ENCODE data around the gene C19orf44.
"Not testable (repeated sequence)": the region's sequence is repeated elsewhere in the genome, so short reads cannot be mapped to it uniquely, and the experiment has no call there.

Gene C19orf44

GRCh38 chr19:16532440-16533234 is 36.4 kb downstream of the C19orf44 start:
- no peak for DNase-seq (ENCODE audit: low read depth in 2 of 2, low spot score in 1 of 2)

DNA sequence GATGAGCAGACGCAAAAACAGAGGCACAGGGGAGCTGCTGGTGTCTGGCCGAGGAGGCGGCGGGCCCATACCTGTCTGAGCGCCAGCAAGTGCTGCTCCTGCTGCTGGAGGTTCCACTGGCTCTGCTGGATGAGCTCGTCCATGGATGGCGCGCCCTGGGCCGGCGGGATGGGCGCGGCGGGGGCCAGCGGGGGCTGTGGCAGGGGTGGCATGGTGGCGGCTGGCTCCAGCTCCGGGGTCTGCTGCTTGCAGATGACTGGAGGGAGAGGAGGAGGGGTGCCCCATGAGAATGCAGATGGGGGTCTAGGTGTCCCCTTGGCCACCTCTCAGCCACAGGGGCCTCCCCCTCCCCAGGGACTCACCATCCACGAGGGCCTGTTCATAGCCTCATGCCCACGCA is 39.2 kb downstream of the C19orf44 start:
- no peak for DNase-seq (ENCODE audit: low read depth in 2 of 2, low spot score in 1 of 2)

- DNase-seq (ENCODE audit: low read depth in 2 of 2, low spot score in 1 of 2), result no peak
These were observed 39.9 kb downstream of the C19orf44 start for GRCh38 chr19:16536130-16536529.

- no peak for DNase-seq (ENCODE audit: low read depth in 2 of 2, low spot score in 1 of 2)
These were observed 40.9 kb downstream of the C19orf44 start for GRCh38 chr19:16537111-16537510.

- no peak for DNase-seq (ENCODE audit: low read depth in 2 of 2, low spot score in 1 of 2)
These were observed 44.8 kb downstream of the C19orf44 start for GRCh38 chr19:16540948-16541347.

DNA sequence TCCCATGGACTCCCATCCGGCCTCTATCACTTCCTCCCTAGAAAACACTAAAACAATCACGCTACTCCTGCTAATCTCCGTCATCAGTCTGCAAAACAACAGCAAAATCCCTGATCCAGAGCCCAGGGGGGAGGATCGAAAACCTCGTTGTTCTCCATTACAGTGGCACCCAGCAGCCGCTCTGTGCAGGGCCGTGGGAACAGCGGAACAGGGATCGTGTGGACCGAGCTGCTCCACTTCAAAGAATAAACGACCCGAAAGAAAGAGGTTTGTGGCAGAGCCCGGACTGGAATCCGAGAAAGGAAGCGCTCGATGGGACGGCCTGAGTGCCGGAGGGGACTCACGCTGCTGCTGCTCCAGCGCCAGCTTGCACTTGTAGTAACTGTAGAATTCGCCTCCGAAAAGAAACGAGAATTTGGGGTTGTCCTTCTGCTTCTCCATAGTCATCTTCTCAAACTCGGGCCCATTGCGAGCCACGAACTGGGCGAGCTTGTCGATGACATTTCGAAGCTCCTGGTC is 45.4 kb downstream of the C19orf44 start:
- no peak for DNase-seq (ENCODE audit: low read depth in 2 of 2, low spot score in 1 of 2)

GRCh38 chr19:16542045-16542909 is 46.1 kb downstream of the C19orf44 start, which contains the start of gene CHERP:
TSS of gene CHERP (minus strand) at chr19:16542437. CDS start at chr19:16542378, 59 bp downstream.
- DNase-seq (ENCODE audit: low read depth in 2 of 2, low spot score in 1 of 2), result peak; percentile 88 to 91

- DNase-seq (ENCODE audit: low read depth in 2 of 2, low spot score in 1 of 2), result no peak
These were observed 46.8 kb downstream of the C19orf44 start for GRCh38 chr19:16542910-16543472.

DNA sequence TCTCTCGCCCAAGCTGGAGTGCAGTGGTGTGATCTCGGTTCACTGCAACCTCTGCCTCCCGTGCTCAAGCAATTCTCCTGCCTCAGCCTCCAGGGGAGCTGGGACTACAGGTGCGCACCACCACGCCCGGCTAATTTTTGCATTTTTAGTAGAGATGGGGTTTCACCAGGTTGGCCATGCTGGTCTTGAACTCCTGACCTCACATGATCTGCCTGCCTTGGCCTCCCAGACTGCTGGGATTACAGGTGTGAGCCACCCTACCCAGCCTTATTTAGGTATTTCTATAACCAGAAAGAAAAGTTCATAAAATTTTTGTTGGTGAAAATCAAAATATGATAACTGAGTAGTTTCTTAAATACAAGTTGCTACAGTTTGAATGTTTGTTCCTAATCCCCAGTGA is 47.5 kb downstream of the C19orf44 start:
- not testable (repeated sequence) for DNase-seq (ENCODE audit: low read depth in 2 of 2, low spot score in 1 of 2)

DNA sequence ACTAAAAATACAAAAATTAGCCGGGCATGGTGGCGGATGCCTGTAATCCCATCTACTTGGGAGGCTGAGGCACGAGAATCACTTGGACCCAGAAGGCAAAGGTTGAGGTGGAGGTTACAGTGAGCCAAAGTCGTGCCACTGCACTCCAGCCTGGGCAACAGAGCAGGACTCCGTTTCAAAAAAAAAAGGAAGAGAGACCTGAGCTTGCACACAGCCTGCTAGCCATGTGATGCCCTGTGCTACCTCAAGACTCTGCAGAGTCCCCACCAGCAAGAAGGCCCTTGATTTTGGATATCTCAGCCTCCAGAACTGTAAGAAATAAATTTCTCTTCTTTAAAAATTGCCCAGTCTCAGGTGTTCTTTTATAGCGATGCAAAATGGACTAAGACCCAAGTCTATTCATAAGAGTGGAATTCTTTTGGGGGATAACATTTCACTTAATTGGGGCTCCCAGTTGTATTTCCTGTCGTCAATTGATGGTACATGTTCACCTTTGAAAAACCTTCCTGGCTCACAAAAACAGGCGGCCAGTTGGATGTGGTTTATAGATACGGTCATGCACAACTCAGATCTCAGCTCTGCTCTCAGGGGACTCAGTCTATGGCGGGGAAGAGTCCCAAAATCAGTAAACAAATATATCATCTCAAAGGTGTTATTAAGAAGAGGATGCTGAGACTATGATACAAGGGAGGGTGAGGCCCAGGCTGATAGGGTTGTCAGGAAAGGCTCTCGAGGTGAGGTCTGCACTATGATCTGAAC is 48.5 kb downstream of the C19orf44 start:
- no peak for DNase-seq (ENCODE audit: low read depth in 2 of 2, low spot score in 1 of 2)

- no peak for DNase-seq (ENCODE audit: low read depth in 2 of 2, low spot score in 1 of 2)
These were observed 52.8 kb downstream of the C19orf44 start for GRCh38 chr19:16548956-16549355.

DNA sequence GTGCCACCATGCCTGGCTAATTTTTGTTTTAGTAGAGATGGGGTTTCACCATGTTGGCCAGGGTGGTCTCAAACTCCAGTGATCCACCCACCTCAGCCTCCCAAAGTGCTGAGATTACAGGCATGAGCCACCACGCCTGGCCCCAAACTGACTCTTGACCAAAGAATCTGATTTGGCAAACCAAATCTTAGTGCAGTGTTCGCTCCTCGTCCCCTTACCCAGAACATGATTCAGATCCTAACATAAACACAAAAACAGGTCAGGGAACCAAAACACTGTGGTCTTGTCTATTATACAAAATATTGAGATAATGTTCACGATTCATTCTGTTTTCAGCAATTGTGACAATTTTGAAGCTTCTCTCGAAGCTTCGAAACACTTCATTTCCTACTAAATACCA is 55.7 kb downstream of the C19orf44 start:
- not testable (repeated sequence) for DNase-seq (ENCODE audit: low read depth in 2 of 2, low spot score in 1 of 2)

DNA sequence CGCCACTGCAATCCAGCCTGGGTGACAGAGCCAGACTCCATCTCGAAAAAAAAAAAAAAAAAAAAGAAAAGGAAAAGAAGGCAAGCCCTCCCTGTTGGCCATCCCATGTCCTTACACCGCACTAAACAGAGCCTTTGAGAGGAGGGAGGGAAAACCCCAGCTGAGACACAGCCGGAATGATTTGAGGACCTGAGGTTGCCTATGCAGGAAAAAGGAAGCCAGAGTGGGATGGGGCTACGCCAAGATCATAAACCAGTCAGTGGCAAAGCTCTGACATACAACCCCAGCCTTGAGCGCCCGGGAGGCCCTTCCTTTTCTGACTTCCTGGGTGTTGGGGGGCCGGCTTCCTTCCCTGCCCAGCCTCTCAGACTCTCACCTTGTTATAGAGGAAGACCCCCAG is 58.6 kb downstream of the C19orf44 start:
- DNase-seq (ENCODE audit: low read depth in 2 of 2, low spot score in 1 of 2), result no peak

DNA sequence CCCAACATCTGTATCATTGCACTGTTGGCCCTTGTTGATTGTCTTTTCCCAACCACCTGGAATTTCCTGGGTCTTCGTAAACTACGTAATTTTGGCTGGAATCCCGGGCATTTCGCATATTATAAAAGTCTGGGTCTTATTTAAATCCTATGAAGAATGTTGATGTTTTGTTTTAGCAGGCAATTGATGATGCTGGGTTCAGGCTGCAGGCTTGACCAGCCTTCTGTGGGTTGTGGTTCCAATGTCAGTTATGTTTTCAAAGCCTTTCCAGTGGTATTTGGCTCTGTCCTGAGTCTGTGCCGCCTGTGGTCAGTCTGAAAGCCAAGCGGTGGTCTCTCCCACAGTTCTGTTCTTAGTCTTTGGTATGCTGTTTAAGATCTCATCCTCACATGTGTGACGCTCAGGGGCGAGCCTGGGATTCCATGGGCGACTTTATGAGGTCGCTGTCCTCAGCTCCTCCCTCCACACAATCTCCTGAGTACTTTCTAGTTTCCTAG is 63.6 kb downstream of the C19orf44 start:
- no peak for DNase-seq (ENCODE audit: low read depth in 2 of 2, low spot score in 1 of 2)

- DNase-seq (ENCODE audit: low read depth in 2 of 2, low spot score in 1 of 2), result no peak
These were observed 65.2 kb downstream of the C19orf44 start for GRCh38 chr19:16561382-16561781.

- DNase-seq (ENCODE audit: low read depth in 2 of 2, low spot score in 1 of 2), result no peak
These were observed 66.4 kb downstream of the C19orf44 start for GRCh38 chr19:16562608-16563025.

GRCh38 chr19:16564842-16565241 is 68.6 kb downstream of the C19orf44 start:
- DNase-seq (ENCODE audit: low read depth in 2 of 2, low spot score in 1 of 2), result no peak

- DNase-seq (ENCODE audit: low read depth in 2 of 2, low spot score in 1 of 2), result peak in 1 of 2 donors; percentile 71
These were observed 70.0 kb downstream of the C19orf44 start for GRCh38 chr19:16566161-16566560.

DNA sequence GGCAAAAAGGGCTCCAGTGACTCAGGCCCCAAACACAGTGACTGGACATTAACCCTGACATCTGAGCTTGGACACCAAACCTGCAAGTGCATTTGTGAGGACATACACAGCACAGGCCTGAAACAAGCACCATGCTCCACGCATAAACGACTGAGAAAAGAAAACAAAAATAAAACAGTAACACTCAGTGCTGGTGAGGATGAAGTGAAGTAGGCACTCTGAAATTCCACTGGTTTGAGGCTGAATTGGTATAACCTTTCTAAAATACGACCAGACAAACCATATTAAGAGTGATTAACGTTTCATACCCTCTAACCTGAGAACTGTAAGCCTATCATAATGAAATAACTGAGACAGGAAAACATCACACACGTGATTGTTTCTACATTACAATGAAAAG is 70.5 kb downstream of the C19orf44 start:
- no peak for DNase-seq (ENCODE audit: low read depth in 2 of 2, low spot score in 1 of 2)

GRCh38 chr19:16569609-16570320 is 73.6 kb downstream of the C19orf44 start:
- DNase-seq (ENCODE audit: low read depth in 2 of 2, low spot score in 1 of 2), result no peak
